ENCODE results near the gene CC2D1A. TPM values are rescaled to one million over a fixed set of nuclear protein-coding genes. Genes with fewer than 3 reads are reported as not detected.

CC2D1A gene
- total RNA-seq, 1 donor, result 16.6 TPM

GRCh38 chr19:13974073-13974472 lies 68.1 kb downstream of the CC2D1A start:
- TF ChIP-seq CTCF (IDR thresholded peaks at IDR 0.05; ENCODE audit: insufficient read depth, low read length), result no peak
- no peak for DNase-seq (ENCODE audit: low read depth)
- H3K4me3 ChIP-seq (ENCODE audit: low read depth, low read length), result no peak overlapping the region

GRCh38 chr19:13975870-13976269 lies 69.9 kb downstream of the CC2D1A start:
- no peak for TF ChIP-seq CTCF (IDR thresholded peaks at IDR 0.05; ENCODE audit: insufficient read depth, low read length)
- DNase-seq (ENCODE audit: low read depth), result no peak
- H3K4me3 ChIP-seq (ENCODE audit: low read depth, low read length), result no peak overlapping the region

GRCh38 chr19:13976446-13976845 lies 70.4 kb downstream of the CC2D1A start:
- no peak for DNase-seq (ENCODE audit: low read depth)
- no peak for TF ChIP-seq CTCF (IDR thresholded peaks at IDR 0.05; ENCODE audit: insufficient read depth, low read length)

GRCh38 chr19:13977803-13978202 lies 71.8 kb downstream of the CC2D1A start:
- no peak for DNase-seq (ENCODE audit: low read depth)
- no peak overlapping the region for H3K4me3 ChIP-seq (ENCODE audit: low read depth, low read length)
- no peak for TF ChIP-seq CTCF (IDR thresholded peaks at IDR 0.05; ENCODE audit: insufficient read depth, low read length)

More at GRCh38 chr19:13976446-13976845, 70.4 kb downstream of the CC2D1A start:
- H3K4me3 ChIP-seq (ENCODE audit: low read depth, low read length), result no peak overlapping the region

GRCh38 chr19:13978351-13979243 lies 72.6 kb downstream of the CC2D1A start:
- DNase-seq (ENCODE audit: low read depth), result no peak
- TF ChIP-seq CTCF (IDR thresholded peaks at IDR 0.05; ENCODE audit: insufficient read depth, low read length), result no peak
- no peak overlapping the region for H3K4me3 ChIP-seq (ENCODE audit: low read depth, low read length)

GRCh38 chr19:13979244-13979615 lies 73.2 kb downstream of the CC2D1A start:
- no peak for TF ChIP-seq CTCF (IDR thresholded peaks at IDR 0.05; ENCODE audit: insufficient read depth, low read length)
- DNase-seq (ENCODE audit: low read depth), result no peak
- H3K4me3 ChIP-seq (ENCODE audit: low read depth, low read length), result no peak overlapping the region
